HL-60 (cell line): ENCODE results near the gene SLC9C1.

Experiments
- CTCF ChIP-seq: IDR thresholded peaks from one replicate; pipeline ENCODE4 v1.5.1; 2011; ENCODE audit warnings: low read length, control low read depth, inconsistent platforms; ENCODE audit not compliant: insufficient read depth
- GABPA ChIP-seq: IDR thresholded peaks from 2 replicates; pipeline ENCODE4 v1.6.1; 2012; ENCODE audit warnings: low read depth
- POLR2AphosphoS5 ChIP-seq: IDR thresholded peaks from 2 replicates; pipeline ENCODE4 v1.6.1; 2012; ENCODE audit warnings: low read depth
- REST ChIP-seq: IDR thresholded peaks from 2 replicates; pipeline ENCODE4 v1.6.1; 2012; ENCODE audit warnings: low read depth; ENCODE audit not compliant: insufficient replicate concordance

- TF ChIP-seq REST (no peak), CTCF (no peak), POLR2AphosphoS5 (no peak), GABPA (no peak)
Observed at GRCh38 chr3:112117841-112118571, 176.0 kb downstream of the SLC9C1 start.
